ENCODE data around the gene PEX13.

- TF ChIP-seq POLR2AphosphoS5 (IDR thresholded peaks at IDR 0.05; ENCODE audit: low read depth, low read length) (no peak), POLR2A (IDR thresholded peaks at IDR 0.05; ENCODE audit: low read depth, low read length) (no peak), TAF1 (IDR thresholded peaks at IDR 0.05; ENCODE audit: borderline replicate concordance, low read depth, low read length) (no peak)
These were observed 1.3 kb downstream of the PEX13 start for GRCh38 chr2:61018798-61019197.
